HL-60 (cell line): ENCODE results near the gene ZNF512.

Experiments used
- GABPA ChIP-seq: IDR thresholded peaks from 2 replicates; pipeline ENCODE4 v1.6.1; 2012; ENCODE audit warnings: low read depth
- POLR2AphosphoS5 ChIP-seq: IDR thresholded peaks from 2 replicates; pipeline ENCODE4 v1.6.1; 2012; ENCODE audit warnings: low read depth
- TF ChIP-seq, protein P1 (sequence below): IDR thresholded peaks from one replicate; pipeline ENCODE4 v1.5.1; 2011; ENCODE audit warnings: low read length, control low read depth, inconsistent platforms; ENCODE audit not compliant: insufficient read depth
- TF ChIP-seq, protein P2 (sequence below): IDR thresholded peaks from 2 replicates; pipeline ENCODE4 v1.6.1; 2012; ENCODE audit warnings: low read depth; ENCODE audit not compliant: insufficient replicate concordance

DNA sequence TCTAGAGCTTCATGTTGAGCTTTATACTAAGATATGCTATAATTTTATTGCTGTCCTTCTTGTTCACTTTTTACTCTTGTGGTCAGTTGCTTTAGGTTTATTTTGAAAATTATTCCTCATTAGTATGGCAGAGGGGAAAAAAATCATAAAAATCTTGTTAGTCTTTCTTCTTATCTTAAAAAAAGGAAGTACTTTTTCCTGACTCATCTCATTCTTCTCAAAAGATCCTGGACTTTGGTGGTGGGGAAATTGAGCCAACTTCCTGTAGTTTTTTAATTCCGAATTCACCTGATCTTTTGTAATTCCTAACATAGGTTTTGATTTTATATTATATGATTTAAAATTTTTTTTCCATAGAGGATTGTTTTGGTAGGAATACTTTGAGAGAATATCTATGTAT lies 84.6 kb downstream of the ZNF512 start:
- TF ChIP-seq, protein P1, sequence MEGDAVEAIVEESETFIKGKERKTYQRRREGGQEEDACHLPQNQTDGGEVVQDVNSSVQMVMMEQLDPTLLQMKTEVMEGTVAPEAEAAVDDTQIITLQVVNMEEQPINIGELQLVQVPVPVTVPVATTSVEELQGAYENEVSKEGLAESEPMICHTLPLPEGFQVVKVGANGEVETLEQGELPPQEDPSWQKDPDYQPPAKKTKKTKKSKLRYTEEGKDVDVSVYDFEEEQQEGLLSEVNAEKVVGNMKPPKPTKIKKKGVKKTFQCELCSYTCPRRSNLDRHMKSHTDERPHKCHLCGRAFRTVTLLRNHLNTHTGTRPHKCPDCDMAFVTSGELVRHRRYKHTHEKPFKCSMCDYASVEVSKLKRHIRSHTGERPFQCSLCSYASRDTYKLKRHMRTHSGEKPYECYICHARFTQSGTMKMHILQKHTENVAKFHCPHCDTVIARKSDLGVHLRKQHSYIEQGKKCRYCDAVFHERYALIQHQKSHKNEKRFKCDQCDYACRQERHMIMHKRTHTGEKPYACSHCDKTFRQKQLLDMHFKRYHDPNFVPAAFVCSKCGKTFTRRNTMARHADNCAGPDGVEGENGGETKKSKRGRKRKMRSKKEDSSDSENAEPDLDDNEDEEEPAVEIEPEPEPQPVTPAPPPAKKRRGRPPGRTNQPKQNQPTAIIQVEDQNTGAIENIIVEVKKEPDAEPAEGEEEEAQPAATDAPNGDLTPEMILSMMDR = no peak
- TF ChIP-seq, protein P2, sequence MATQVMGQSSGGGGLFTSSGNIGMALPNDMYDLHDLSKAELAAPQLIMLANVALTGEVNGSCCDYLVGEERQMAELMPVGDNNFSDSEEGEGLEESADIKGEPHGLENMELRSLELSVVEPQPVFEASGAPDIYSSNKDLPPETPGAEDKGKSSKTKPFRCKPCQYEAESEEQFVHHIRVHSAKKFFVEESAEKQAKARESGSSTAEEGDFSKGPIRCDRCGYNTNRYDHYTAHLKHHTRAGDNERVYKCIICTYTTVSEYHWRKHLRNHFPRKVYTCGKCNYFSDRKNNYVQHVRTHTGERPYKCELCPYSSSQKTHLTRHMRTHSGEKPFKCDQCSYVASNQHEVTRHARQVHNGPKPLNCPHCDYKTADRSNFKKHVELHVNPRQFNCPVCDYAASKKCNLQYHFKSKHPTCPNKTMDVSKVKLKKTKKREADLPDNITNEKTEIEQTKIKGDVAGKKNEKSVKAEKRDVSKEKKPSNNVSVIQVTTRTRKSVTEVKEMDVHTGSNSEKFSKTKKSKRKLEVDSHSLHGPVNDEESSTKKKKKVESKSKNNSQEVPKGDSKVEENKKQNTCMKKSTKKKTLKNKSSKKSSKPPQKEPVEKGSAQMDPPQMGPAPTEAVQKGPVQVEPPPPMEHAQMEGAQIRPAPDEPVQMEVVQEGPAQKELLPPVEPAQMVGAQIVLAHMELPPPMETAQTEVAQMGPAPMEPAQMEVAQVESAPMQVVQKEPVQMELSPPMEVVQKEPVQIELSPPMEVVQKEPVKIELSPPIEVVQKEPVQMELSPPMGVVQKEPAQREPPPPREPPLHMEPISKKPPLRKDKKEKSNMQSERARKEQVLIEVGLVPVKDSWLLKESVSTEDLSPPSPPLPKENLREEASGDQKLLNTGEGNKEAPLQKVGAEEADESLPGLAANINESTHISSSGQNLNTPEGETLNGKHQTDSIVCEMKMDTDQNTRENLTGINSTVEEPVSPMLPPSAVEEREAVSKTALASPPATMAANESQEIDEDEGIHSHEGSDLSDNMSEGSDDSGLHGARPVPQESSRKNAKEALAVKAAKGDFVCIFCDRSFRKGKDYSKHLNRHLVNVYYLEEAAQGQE = no peak
- TF ChIP-seq POLR2AphosphoS5 (no peak), GABPA (no peak)
